ENCODE results near the gene SLC5A5.

GRCh38 chr19:17926044-17926443 lies 54.3 kb downstream of the SLC5A5 start:
- TF ChIP-seq CTCF (IDR thresholded peaks at IDR 0.05 in 2 of 3, conservative IDR thresholded peaks at IDR 0.05 in 1 of 3; ENCODE audit: control insufficient read depth in 2 of 3, extremely low read depth in 1 of 3, insufficient read depth in 1 of 3, low read depth in 3 of 3, low read length in 3 of 3) (no peak), CBFB (IDR thresholded peaks at IDR 0.05; ENCODE audit: low read depth) (peak; percentile 50; the same call in 1 of the 2 replicates), EP300 (IDR thresholded peaks at IDR 0.05; ENCODE audit: borderline replicate concordance in 1 of 2, control insufficient read depth in 1 of 2, low read depth in 2 of 2, low read length in 2 of 2) (no peak), REST (IDR thresholded peaks at IDR 0.05; ENCODE audit: low read depth, low read length) (no peak), EZH2 (IDR thresholded peaks at IDR 0.05; ENCODE audit: borderline replicate concordance, control insufficient read depth, low read depth, low read length) (no peak), ESRRA (IDR thresholded peaks at IDR 0.05; ENCODE audit: low read length) (no peak), CREB1 (IDR thresholded peaks at IDR 0.05; ENCODE audit: low read depth) (no peak), MXI1 (IDR thresholded peaks at IDR 0.05; ENCODE audit: low read depth, low read length) (no peak), E2F4 (IDR thresholded peaks at IDR 0.05; ENCODE audit: low read depth, low read length) (no peak), SREBF2 (IDR thresholded peaks at IDR 0.05; ENCODE audit: low read length) (no peak), TBL1XR1 (IDR thresholded peaks at IDR 0.05; ENCODE audit: low read depth, low read length) (0 out of 2 replicates have a peak, but pooled peaks have one; percentile 27)
